SK-N-SH (cell line): Measurements from ENCODE around the gene PCDH20.

ENCODE experiments used
- RAD21 ChIP-seq: IDR thresholded peaks from 2 replicates; pipeline ENCODE4 v1.6.1; 2012; ENCODE audit warnings: mild to moderate bottlenecking, low read length
- REST ChIP-seq: IDR thresholded peaks from 2 replicates; pipeline ENCODE4 v1.6.1; 2012; ENCODE audit warnings: mild to moderate bottlenecking, low read depth, low read length, moderate library complexity

- TF ChIP-seq REST = no peak
- TF ChIP-seq RAD21 = no peak
These were observed 8.3 kb upstream of the PCDH20 start for GRCh38 chr13:61423915-61424314.
